Gastrocnemius medialis (tissue), 4 donors: ENCODE results near the gene XYLT1. TPM values are rescaled to one million over a fixed set of nuclear protein-coding genes. Genes with fewer than 3 reads are reported as not detected.

Source experiments
- ATAC-seq, 2 donors: fragments of 150-250 bp; one replicate each; pipeline ENCODE4 v1.9.1; 2016
- DNase-seq, 2 donors: peaks; one replicate each; pipeline ENCODE4 v3.0.0-alpha.2; 2019
- H3K27ac ChIP-seq, 4 donors: fragments of 200-600 bp; sonication (generic); 1 replicate in 1 of 4; 2 replicates in 3 of 4; pipeline ENCODE4 v1.5.1; 2016 to 2018; ENCODE audit warnings: mild to moderate bottlenecking in 2 of 4, moderate library complexity in 1 of 4
- H3K27me3 ChIP-seq, 3 donors: fragments of 200-600 bp; sonication (generic) in 2 of 3; 1 replicate in 1 of 3; 2 replicates in 2 of 3; pipeline versions ENCODE4 v1.5.1 to v1.6.0; 2016 to 2019; ENCODE audit warnings: mild to moderate bottlenecking in 1 of 3, moderate library complexity in 1 of 3
- H3K36me3 ChIP-seq, 2 donors: fragments of 200-600 bp; sonication (generic) in 1 of 2; one replicate each; pipeline ENCODE4 v1.5.1; 2017 to 2018
- H3K4me1 ChIP-seq, 2 donors: fragments of 200-600 bp; sonication (generic) in 1 of 2; one replicate each; pipeline ENCODE4 v1.5.1; 2016 to 2017; ENCODE audit warnings: mild to moderate bottlenecking in 2 of 2
- H3K4me3 ChIP-seq, 4 donors: fragments of 200-600 bp; sonication (generic) in 3 of 4; 1 replicate in 1 of 4; 2 replicates in 3 of 4; pipeline ENCODE4 v1.5.1; 2016 to 2019; ENCODE audit warnings: mild to moderate bottlenecking in 2 of 4
- H3K9me3 ChIP-seq, 3 donors: fragments of 200-600 bp; sonication (generic) in 2 of 3; 1 replicate in 1 of 3; 2 replicates in 2 of 3; pipeline ENCODE4 v1.5.1; 2016 to 2019
- POLR2A ChIP-seq, 2 donors: fragments of 450-650 bp; IDR thresholded peaks; one replicate each; pipeline ENCODE4 v1.6.1; 2017; ENCODE audit warnings: antibody characterized with exemption in 2 of 2, mild to moderate bottlenecking in 2 of 2, moderate library complexity in 2 of 2
- in situ Hi-C, 4 donors: fragments of 200-750 bp; cut with MboI; loops; one replicate each; pipeline versions ENCODE4 v1.15.0 to v1.8.0; 2017; ENCODE audit warnings: low sequenced_read_pairs in 4 of 4
- intact Hi-C: fragments of 100-400 bp; cut with DNase I; formaldehyde crosslinking; loops from one replicate; pipeline ENCODE4 v1.15.1; 2023; ENCODE audit warnings: low total_unique reads
- total RNA-seq, 4 donors: library from RNA; depleted of rRNA; stranded (reverse); fragments of >200 nt; gene quantifications; one replicate each; pipeline versions ENCODE4 v1.1.0 to v1.2.3, GENCODE V29; 2016
- TF ChIP-seq, protein P1 (sequence below), 5 experiments: fragments of 450-650 bp in 3 of 5; fragments of 200-600 bp in 2 of 5; sonication (generic) in 2 of 5; IDR thresholded peaks in 4 of 5; conservative IDR thresholded peaks in 1 of 5; 1 replicate in 4 of 5; 2 replicates in 1 of 5; pipeline ENCODE4 v1.5.1; 2016 to 2019; ENCODE audit warnings: antibody characterized with exemption in 5 of 5, mild to moderate bottlenecking in 3 of 5, moderate library complexity in 3 of 5

XYLT1 gene
- total RNA-seq, 4 donors from 2014 or later: 0.87 to 7.9 (median 1.4) TPM

DNA sequence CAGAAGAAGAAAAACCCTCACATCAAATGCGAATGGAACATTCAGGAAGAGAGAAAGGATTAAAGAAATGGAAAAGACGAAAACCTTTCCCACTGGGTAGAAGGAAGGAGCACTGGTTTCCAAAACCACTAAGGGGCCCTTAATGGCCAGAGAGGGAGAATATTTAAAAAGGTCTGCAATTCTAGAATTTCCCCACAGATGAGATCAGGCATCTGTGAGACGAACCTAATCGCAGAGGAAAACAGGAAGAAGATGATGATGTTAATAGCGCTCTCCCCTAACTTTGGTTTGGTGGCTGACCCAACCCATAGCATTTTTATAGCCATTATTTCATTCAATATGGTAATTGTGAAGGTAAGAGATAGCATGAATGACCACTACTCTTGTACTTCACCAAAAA lies 32.8 kb downstream of the XYLT1 start:
- ATAC-seq: no peak
- H3K4me1 ChIP-seq: peaks cover 9 to 22% of the 10 kb centered on the region in 2 donors
- intact Hi-C loops: no loop called here

DNA sequence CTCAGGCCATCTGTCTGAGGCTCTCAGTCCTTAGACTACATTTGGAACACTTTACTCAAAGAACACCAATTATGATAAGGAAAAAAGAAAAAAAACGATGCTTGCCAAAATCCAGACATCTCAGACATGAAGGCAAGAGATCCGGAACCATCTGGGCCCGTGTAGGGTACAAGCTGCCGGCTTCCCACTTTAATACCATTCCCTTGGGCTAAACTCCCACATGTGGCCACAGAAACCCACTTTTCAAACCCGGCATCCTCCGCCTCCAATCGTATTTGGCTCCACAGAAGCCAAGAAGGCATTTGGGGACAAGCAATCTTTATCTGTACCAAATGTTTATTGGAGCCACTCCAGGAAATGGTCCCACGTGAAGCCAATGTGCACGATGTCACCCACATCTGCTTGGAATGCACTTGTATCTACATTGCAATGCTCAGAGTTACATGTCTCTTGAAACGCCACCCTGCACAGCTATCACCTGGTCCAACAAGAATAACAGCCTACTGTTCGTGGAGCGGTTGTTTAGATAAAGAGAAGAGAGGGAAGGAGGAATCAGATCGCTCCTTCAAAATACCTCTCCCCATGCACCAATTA lies 33.5 kb downstream of the XYLT1 start:
- DNase-seq: no peak
- no peaks in the 10 kb centered on the region for H3K27me3 ChIP-seq
- no peak for ATAC-seq
- intact Hi-C loops: no loop called here
- TF ChIP-seq, protein P1, sequence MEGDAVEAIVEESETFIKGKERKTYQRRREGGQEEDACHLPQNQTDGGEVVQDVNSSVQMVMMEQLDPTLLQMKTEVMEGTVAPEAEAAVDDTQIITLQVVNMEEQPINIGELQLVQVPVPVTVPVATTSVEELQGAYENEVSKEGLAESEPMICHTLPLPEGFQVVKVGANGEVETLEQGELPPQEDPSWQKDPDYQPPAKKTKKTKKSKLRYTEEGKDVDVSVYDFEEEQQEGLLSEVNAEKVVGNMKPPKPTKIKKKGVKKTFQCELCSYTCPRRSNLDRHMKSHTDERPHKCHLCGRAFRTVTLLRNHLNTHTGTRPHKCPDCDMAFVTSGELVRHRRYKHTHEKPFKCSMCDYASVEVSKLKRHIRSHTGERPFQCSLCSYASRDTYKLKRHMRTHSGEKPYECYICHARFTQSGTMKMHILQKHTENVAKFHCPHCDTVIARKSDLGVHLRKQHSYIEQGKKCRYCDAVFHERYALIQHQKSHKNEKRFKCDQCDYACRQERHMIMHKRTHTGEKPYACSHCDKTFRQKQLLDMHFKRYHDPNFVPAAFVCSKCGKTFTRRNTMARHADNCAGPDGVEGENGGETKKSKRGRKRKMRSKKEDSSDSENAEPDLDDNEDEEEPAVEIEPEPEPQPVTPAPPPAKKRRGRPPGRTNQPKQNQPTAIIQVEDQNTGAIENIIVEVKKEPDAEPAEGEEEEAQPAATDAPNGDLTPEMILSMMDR (IDR thresholded peaks at IDR 0.05 in 4 of 5, conservative IDR thresholded peaks at IDR 0.05 in 1 of 5): no peak
- no peak for TF ChIP-seq POLR2A (IDR thresholded peaks at IDR 0.05)
- H3K36me3 ChIP-seq: no peaks in the 10 kb centered on the region
- in situ Hi-C loops: no loop called here
- no peak overlapping the region for H3K27ac ChIP-seq
- H3K4me1 ChIP-seq: peaks cover 9 to 22% of the 10 kb centered on the region in 2 donors
- no peaks in the 10 kb centered on the region for H3K9me3 ChIP-seq
- no peak overlapping the region for H3K4me3 ChIP-seq

More for the DNA sequence above, 32.8 kb downstream of the XYLT1 start:
- Histone ChIP-seq H3K36me3 (no peaks in the 10 kb centered on the region), H3K4me3 (no peak overlapping the region), H3K27ac (no peak overlapping the region), H3K27me3 (no peaks in the 10 kb centered on the region), H3K9me3 (no peaks in the 10 kb centered on the region)
- no peak for DNase-seq
- TF ChIP-seq, protein P1 (IDR thresholded peaks at IDR 0.05 in 4 of 5, conservative IDR thresholded peaks at IDR 0.05 in 1 of 5): no peak
- in situ Hi-C loops: no loop called here

- H3K9me3 ChIP-seq: no peaks in the 10 kb centered on the region
- DNase-seq: no peak
- no peak overlapping the region for H3K4me3 ChIP-seq
- H3K27me3 ChIP-seq: no peaks in the 10 kb centered on the region
- in situ Hi-C loops (no loop called here), intact Hi-C loops (no loop called here)
- H3K4me1 ChIP-seq: peaks cover 9 to 22% of the 10 kb centered on the region in 2 donors
- no peak for ATAC-seq
- no peak overlapping the region for H3K27ac ChIP-seq
- no peak for TF ChIP-seq POLR2A (IDR thresholded peaks at IDR 0.05)
- TF ChIP-seq, protein P1 (IDR thresholded peaks at IDR 0.05 in 4 of 5, conservative IDR thresholded peaks at IDR 0.05 in 1 of 5): no peak
- H3K36me3 ChIP-seq: no peaks in the 10 kb centered on the region
Measured at GRCh38 chr16:17435318-17435717, 35.4 kb downstream of the XYLT1 start.

DNA sequence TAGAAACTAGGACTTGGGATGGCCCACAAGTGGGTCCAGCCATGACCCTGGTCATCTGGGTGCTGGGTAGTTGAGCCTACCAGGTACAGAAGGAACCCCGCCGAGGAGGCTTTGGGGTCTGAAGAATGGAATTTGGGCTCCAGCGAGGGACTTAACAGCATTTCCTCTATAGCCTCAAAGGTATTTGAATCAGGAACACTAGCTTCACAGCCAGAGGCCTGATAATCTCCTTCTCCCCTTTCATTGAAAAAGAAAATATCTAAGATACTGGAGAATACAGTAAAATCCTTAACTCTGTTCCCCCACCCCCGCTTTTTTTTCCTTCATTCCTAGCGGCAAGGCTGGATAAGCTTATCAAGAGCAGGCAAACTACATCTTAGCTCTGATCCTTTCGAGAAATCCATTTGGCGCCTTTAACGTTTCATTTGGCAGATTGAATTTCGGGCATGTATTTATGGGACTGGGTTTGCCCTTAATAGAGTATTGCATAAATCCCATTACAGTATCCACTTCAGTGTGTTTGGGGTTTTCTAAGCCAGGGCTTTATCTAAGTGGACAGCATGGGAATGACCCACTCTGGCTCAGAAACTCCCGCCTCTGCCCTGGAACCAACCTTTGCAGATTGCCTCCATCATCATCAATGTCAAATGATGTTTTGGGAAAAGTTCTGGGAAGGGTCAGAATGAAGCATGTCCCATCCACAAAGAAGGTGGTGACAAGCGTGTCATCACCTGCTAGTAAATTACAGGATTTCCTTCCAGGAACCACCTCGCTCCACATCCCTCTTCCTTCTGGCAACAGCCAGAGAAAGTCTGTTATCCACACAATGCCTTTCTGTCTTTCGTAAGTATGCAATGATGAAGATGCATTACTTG lies 36.9 kb downstream of the XYLT1 start:
- DNase-seq (no peak), ATAC-seq (no peak)
- Histone ChIP-seq H3K36me3 (no peaks in the 10 kb centered on the region), H3K27me3 (no peaks in the 10 kb centered on the region), H3K9me3 (no peaks in the 10 kb centered on the region), H3K27ac (peak overlapping the region in 1 of 4 donors; percentile 11), H3K4me1 (peaks cover 9 to 22% of the 10 kb centered on the region in 2 donors), H3K4me3 (no peak overlapping the region)
- no peak for TF ChIP-seq POLR2A (IDR thresholded peaks at IDR 0.05)
- TF ChIP-seq, protein P1 (IDR thresholded peaks at IDR 0.05 in 4 of 5, conservative IDR thresholded peaks at IDR 0.05 in 1 of 5): no peak
- intact Hi-C loops (no loop called here), in situ Hi-C loops (no loop called here)
